Hippocampal formation (tissue), 2 donors: ENCODE results near the gene PHOSPHO2.

Experiments
- DNase-seq, 2 donors: peaks; one replicate each; lab custom pipeline; 2025; lab: John Stamatoyannopoulos, UW

PHOSPHO2 gene

GRCh38 chr2:169694113-169694893, at the start of gene PHOSPHO2, which contains the start of gene CFAP210:
Gene PHOSPHO2 (plus strand): TSS chr2:169694469. CDS start chr2:169700972, 6,503 bp downstream.
Gene CFAP210 (minus strand): TSS chr2:169694405. CDS start chr2:169694327, 78 bp downstream.
- peak; percentile 91 to 94 for DNase-seq

- no peak for DNase-seq
These were observed 46.8 kb upstream of the PHOSPHO2 start for GRCh38 chr2:169647496-169647895.

GRCh38 chr2:169649278-169649677, 45.0 kb upstream of the PHOSPHO2 start:
- DNase-seq = no peak

GRCh38 chr2:169653636-169654035, 40.6 kb upstream of the PHOSPHO2 start:
- no peak for DNase-seq

- DNase-seq = no peak
These were observed 38.1 kb upstream of the PHOSPHO2 start for GRCh38 chr2:169656164-169656563.

GRCh38 chr2:169658877-169659276, 35.4 kb upstream of the PHOSPHO2 start:
- DNase-seq = no peak

- DNase-seq = no peak
These were observed 34.9 kb upstream of the PHOSPHO2 start for GRCh38 chr2:169659320-169659719.

- DNase-seq = no peak
These were observed 33.0 kb upstream of the PHOSPHO2 start for GRCh38 chr2:169661265-169661664.

- no peak for DNase-seq
These were observed 31.5 kb upstream of the PHOSPHO2 start for GRCh38 chr2:169662744-169663143.

GRCh38 chr2:169663247-169663646, 31.0 kb upstream of the PHOSPHO2 start:
- DNase-seq = no peak

- no peak for DNase-seq
These were observed 29.7 kb upstream of the PHOSPHO2 start for GRCh38 chr2:169664600-169664977.

- no peak for DNase-seq
These were observed 29.0 kb upstream of the PHOSPHO2 start for GRCh38 chr2:169664978-169665930.

GRCh38 chr2:169667583-169667982, 26.7 kb upstream of the PHOSPHO2 start:
- DNase-seq = no peak

- no peak for DNase-seq
These were observed 24.0 kb upstream of the PHOSPHO2 start for GRCh38 chr2:169670215-169670651.

- no peak for DNase-seq
These were observed 23.3 kb upstream of the PHOSPHO2 start for GRCh38 chr2:169670937-169671336.

- no peak for DNase-seq
These were observed 21.9 kb upstream of the PHOSPHO2 start for GRCh38 chr2:169672406-169672805.

- DNase-seq = no peak
These were observed 21.2 kb upstream of the PHOSPHO2 start for GRCh38 chr2:169673106-169673505.

GRCh38 chr2:169673921-169674320, 20.3 kb upstream of the PHOSPHO2 start:
- DNase-seq = no peak

- no peak for DNase-seq
These were observed 17.9 kb upstream of the PHOSPHO2 start for GRCh38 chr2:169676357-169676756.

GRCh38 chr2:169676850-169677249, 17.4 kb upstream of the PHOSPHO2 start:
- no peak for DNase-seq

GRCh38 chr2:169683054-169683424, 11.2 kb upstream of the PHOSPHO2 start:
- no peak for DNase-seq

- DNase-seq = no peak
These were observed 10.7 kb upstream of the PHOSPHO2 start for GRCh38 chr2:169683425-169684134.
